ENCODE measurements around the gene PF4V1. TPM values are rescaled to one million over a fixed set of nuclear protein-coding genes. Genes with fewer than 3 reads are reported as not detected.

PF4V1 gene
- total RNA-seq, 1 donor from 2014 or later, result not detected

Other genes with a start within 250 kb of the PF4V1 start
- gene RASSF6, start 232.9 kb upstream of the PF4V1 start, total RNA-seq, result 4.4 and 7.0 TPM in 2 replicates
- gene CXCL8, start 112.7 kb upstream of the PF4V1 start, total RNA-seq, result 69.1 and 76.9 TPM in 2 replicates
- 2.1 and 6.6 TPM in 2 replicates for gene CXCL6, start 16.6 kb upstream of the PF4V1 start, total RNA-seq
- gene CXCL1, start 16.1 kb downstream of the PF4V1 start, total RNA-seq, result 75.9 and 112 TPM in 2 replicates
- gene PF4, start 128.7 kb downstream of the PF4V1 start, total RNA-seq, result not detected in 2 replicates
- gene PPBP, start 134.9 kb downstream of the PF4V1 start, total RNA-seq, result not detected in 2 replicates
- 21.4 and 22.0 TPM in 2 replicates for gene CXCL5, start 145.4 kb downstream of the PF4V1 start, total RNA-seq
- 5.3 and 7.3 TPM in 2 replicates for gene CXCL3, start 185.4 kb downstream of the PF4V1 start, total RNA-seq
- 12.5 and 30.2 TPM in 2 replicates for gene CXCL2, start 245.9 kb downstream of the PF4V1 start, total RNA-seq